ENCODE measurements around the gene NLGN1. TPM values are rescaled to one million over a fixed set of nuclear protein-coding genes. Genes with fewer than 3 reads are reported as not detected.

Gene NLGN1
- total RNA-seq, 4 donors from 2014 or later: 12.9 to 20.9 (median 18.0) TPM

- WGBS: 10% methylated on average over 2 of the region's 2 CpGs
Measured at GRCh38 chr3:173913397-173913796, 515.9 kb downstream of the NLGN1 start.

GRCh38 chr3:173913974-173914421 is 516.5 kb downstream of the NLGN1 start:
- H3K4me1 ChIP-seq: peaks cover 0 to 6% (median 4%) of the 10 kb centered on the region in 4 donors
- H3K4me3 ChIP-seq: no peak overlapping the region
- no peaks in the 10 kb centered on the region for H3K27me3 ChIP-seq
- WGBS: 86% methylated on average over 1 of the region's 1 CpG
- H3K9me3 ChIP-seq: no peaks in the 10 kb centered on the region
- intact Hi-C loops (cut with DNase I): no loop called here
- TF ChIP-seq POLR2A (IDR thresholded peaks at IDR 0.05; ENCODE audit: low read depth) (no peak), POLR2AphosphoS5 (IDR thresholded peaks at IDR 0.05) (no peak), EP300 (IDR thresholded peaks at IDR 0.05) (no peak), CTCF (IDR thresholded peaks at IDR 0.05) (no peak)
- DNase-seq (ENCODE audit: extremely low spot score): no peak
- H3K27ac ChIP-seq (replicated peaks in 1 of 4): no peak overlapping the region
- no peaks in the 10 kb centered on the region for H3K36me3 ChIP-seq

More at GRCh38 chr3:173913397-173913796, 515.9 kb downstream of the NLGN1 start:
- peaks cover 0 to 6% (median 4%) of the 10 kb centered on the region in 4 donors for H3K4me1 ChIP-seq
- no peak overlapping the region for H3K27ac ChIP-seq (replicated peaks in 1 of 4)
- no peaks in the 10 kb centered on the region for H3K27me3 ChIP-seq
- H3K4me3 ChIP-seq: no peak overlapping the region
- H3K9me3 ChIP-seq: no peaks in the 10 kb centered on the region
- TF ChIP-seq CTCF (IDR thresholded peaks at IDR 0.05): no peak
- TF ChIP-seq POLR2AphosphoS5 (IDR thresholded peaks at IDR 0.05): no peak
- TF ChIP-seq POLR2A (IDR thresholded peaks at IDR 0.05; ENCODE audit: low read depth): no peak
- no peak for TF ChIP-seq EP300 (IDR thresholded peaks at IDR 0.05)
- intact Hi-C loops (cut with DNase I): no loop called here
- H3K36me3 ChIP-seq: no peaks in the 10 kb centered on the region
- DNase-seq (ENCODE audit: extremely low spot score): no peak

GRCh38 chr3:173916799-173917198 is 519.3 kb downstream of the NLGN1 start:
- Histone ChIP-seq H3K27ac (replicated peaks in 1 of 4) (no peak overlapping the region), H3K9me3 (no peaks in the 10 kb centered on the region), H3K4me1 (peaks cover 0 to 4% (median 2%) of the 10 kb centered on the region in 4 donors), H3K27me3 (no peaks in the 10 kb centered on the region), H3K4me3 (no peak overlapping the region), H3K36me3 (no peaks in the 10 kb centered on the region)
- intact Hi-C loops (cut with DNase I): no loop called here
- TF ChIP-seq EP300 (IDR thresholded peaks at IDR 0.05) (no peak), CTCF (IDR thresholded peaks at IDR 0.05) (no peak), POLR2A (IDR thresholded peaks at IDR 0.05; ENCODE audit: low read depth) (no peak), POLR2AphosphoS5 (IDR thresholded peaks at IDR 0.05) (no peak)
- no peak for DNase-seq (ENCODE audit: extremely low spot score)

GRCh38 chr3:173920386-173920785 is 522.8 kb downstream of the NLGN1 start:
- no peaks in the 10 kb centered on the region for H3K36me3 ChIP-seq
- DNase-seq (ENCODE audit: extremely low spot score): no peak
- TF ChIP-seq POLR2A (IDR thresholded peaks at IDR 0.05; ENCODE audit: low read depth) (no peak), EP300 (IDR thresholded peaks at IDR 0.05) (no peak), CTCF (IDR thresholded peaks at IDR 0.05) (no peak), POLR2AphosphoS5 (IDR thresholded peaks at IDR 0.05) (no peak)
- 83% methylated on average over 1 of the region's 1 CpG for WGBS
- no peak overlapping the region for H3K27ac ChIP-seq (replicated peaks in 1 of 4)
- intact Hi-C loops (cut with DNase I): no loop called here
- H3K9me3 ChIP-seq: no peaks in the 10 kb centered on the region
- no peaks in the 10 kb centered on the region for H3K4me1 ChIP-seq
- H3K27me3 ChIP-seq: no peaks in the 10 kb centered on the region
- H3K4me3 ChIP-seq: no peak overlapping the region

- no peak overlapping the region for H3K27ac ChIP-seq (replicated peaks in 1 of 4)
- no peaks in the 10 kb centered on the region for H3K9me3 ChIP-seq
- no peaks in the 10 kb centered on the region for H3K36me3 ChIP-seq
- TF ChIP-seq EP300 (IDR thresholded peaks at IDR 0.05): no peak
- TF ChIP-seq POLR2AphosphoS5 (IDR thresholded peaks at IDR 0.05): no peak
- no peak for TF ChIP-seq CTCF (IDR thresholded peaks at IDR 0.05)
- no peak for TF ChIP-seq POLR2A (IDR thresholded peaks at IDR 0.05; ENCODE audit: low read depth)
- intact Hi-C loops (cut with DNase I): no loop called here
- DNase-seq (ENCODE audit: extremely low spot score): no peak
- H3K27me3 ChIP-seq: no peaks in the 10 kb centered on the region
- H3K4me1 ChIP-seq: no peaks in the 10 kb centered on the region
- no peak overlapping the region for H3K4me3 ChIP-seq
- 89% methylated on average over 2 of the region's 2 CpGs for WGBS
Measured at GRCh38 chr3:173921732-173922131, 524.2 kb downstream of the NLGN1 start.
